ENCODE results near the gene LAMA3.

DNA sequence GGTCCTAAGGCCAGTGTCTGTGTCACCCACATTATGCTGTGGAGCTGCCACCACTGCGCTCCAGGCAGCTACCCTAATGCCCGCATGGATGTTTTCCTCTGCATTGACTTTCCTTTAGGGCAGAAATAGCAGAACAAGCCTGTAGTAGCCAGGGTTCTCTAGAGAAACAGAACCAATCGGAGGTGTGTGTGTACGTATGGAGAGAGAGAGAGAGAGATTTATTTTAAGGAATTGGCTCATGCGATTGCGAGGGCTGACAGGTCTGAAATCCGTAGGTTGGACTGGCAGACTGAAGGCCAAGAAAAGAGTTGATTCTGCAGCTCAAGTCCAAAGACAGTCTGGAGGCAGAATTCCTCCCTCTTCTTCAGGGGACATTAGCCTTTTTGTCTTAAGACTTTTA lies 110.3 kb downstream of the LAMA3 start:
- TF ChIP-seq EZH2phosphoT487 (IDR thresholded peaks at IDR 0.05): no peak
- TF ChIP-seq CTCF (IDR thresholded peaks at IDR 0.05): no peak
- TF ChIP-seq EZH2 (IDR thresholded peaks at IDR 0.05): no peak

Data from neural progenitor cell (in vitro differentiated cells).